Activated naive CD4-positive, alpha-beta T cell treated with anti-CD3 and anti-CD28 coated beads for 36 hours (primary cell): ENCODE results near the gene RAC3. TPM values are rescaled to one million over a fixed set of nuclear protein-coding genes. Genes with fewer than 3 reads are reported as not detected.

Experiments used
- CTCF ChIA-PET: fragments of 350-600 bp; sonication (Branson Sonifier 250); formaldehyde crosslinking; loops from one replicate; lab custom pipeline; 2021; ENCODE audit warnings: antibody characterized with exemption; lab: Charles Lee
- DNase-seq: peaks from one replicate; pipeline ENCODE4 v3.0.0-alpha.2; 2020
- H3K27ac Mint-ChIP-seq: one replicate; pipeline ENCODE4 v1.8.0; 2021; ENCODE audit warnings: mild to moderate bottlenecking, mixed read lengths
- H3K27me3 Mint-ChIP-seq: one replicate; pipeline ENCODE4 v1.8.0; 2021; ENCODE audit warnings: low read depth, mixed read lengths
- H3K36me3 Mint-ChIP-seq: one replicate; pipeline ENCODE4 v1.8.0; 2021; ENCODE audit warnings: low read depth, mixed read lengths
- H3K4me1 Mint-ChIP-seq: one replicate; pipeline ENCODE4 v1.8.0; 2021; ENCODE audit warnings: low read depth, mixed read lengths
- H3K4me3 Mint-ChIP-seq: one replicate; pipeline ENCODE4 v1.8.0; 2021; ENCODE audit warnings: mild to moderate bottlenecking, moderate library complexity, mixed read lengths
- H3K9me3 Mint-ChIP-seq: one replicate; pipeline ENCODE4 v1.8.0; 2021; ENCODE audit warnings: mixed read lengths
- intact Hi-C: fragments of 100-400 bp; cut with micrococcal nuclease; formaldehyde crosslinking; loops from one replicate; pipeline ENCODE4 v1.15.1; 2023
- total RNA-seq, 2 experiments: library from RNA; stranded (reverse); gene quantifications; one replicate each; pipeline ENCODE4 v1.2.3, GENCODE V29; 2021

RAC3 gene
- total RNA-seq, 2 experiments from 2014 or later: 4.5 to 4.8 TPM

DNA sequence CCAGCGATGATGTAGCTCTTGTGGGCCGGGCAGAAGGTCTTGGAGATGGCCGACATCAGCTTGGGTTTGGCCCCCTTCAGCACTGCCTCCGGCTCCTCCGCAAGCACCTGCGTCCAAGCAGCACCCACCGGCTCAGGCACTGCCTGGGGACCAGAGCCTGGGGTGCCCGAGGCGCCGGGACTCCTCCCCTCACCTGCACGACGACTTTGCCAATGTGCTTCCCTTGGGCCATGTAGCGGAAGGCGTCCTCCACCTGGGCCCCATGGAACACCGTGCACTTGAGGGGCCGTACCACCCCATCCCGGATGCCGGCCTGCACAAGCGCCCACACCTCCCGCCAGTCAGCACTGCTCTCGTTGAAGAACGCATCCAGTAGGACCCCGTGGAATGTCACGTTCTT lies 51.5 kb downstream of the RAC3 start:
- no peak overlapping the region for H3K4me3 Mint-ChIP-seq
- DNase-seq: no peak
- H3K36me3 Mint-ChIP-seq: peaks cover 35% of the 10 kb centered on the region
- H3K27me3 Mint-ChIP-seq: no peaks in the 10 kb centered on the region
- intact Hi-C loops: no loop called here
- H3K9me3 Mint-ChIP-seq: no peaks in the 10 kb centered on the region
- H3K4me1 Mint-ChIP-seq: no peaks in the 10 kb centered on the region
- H3K27ac Mint-ChIP-seq: no peak overlapping the region
- CTCF ChIA-PET: no interaction called here

Other genes with a start within 250 kb of the RAC3 start
- not detected for gene GCGR, start 227.5 kb upstream of the RAC3 start, total RNA-seq
- gene MCRIP1, start 198.4 kb upstream of the RAC3 start, total RNA-seq: 10 to 100 TPM; 53.7 to 55.6 TPM
- not detected for gene PPP1R27, start 196.6 kb upstream of the RAC3 start, total RNA-seq
- gene P4HB, start 171.1 kb upstream of the RAC3 start, total RNA-seq: 100 to 1,000 TPM; 273 to 276 TPM
- 100 to 1,000 TPM; 355 to 389 TPM for gene ARHGDIA, start 160.3 kb upstream of the RAC3 start, total RNA-seq
- 100 to 1,000 TPM; 213 to 217 TPM for gene ALYREF, start 140.1 kb upstream of the RAC3 start, total RNA-seq
- gene ANAPC11, start 140.0 kb upstream of the RAC3 start, total RNA-seq: 100 to 1,000 TPM; 171 to 182 TPM
- gene NPB, start 129.4 kb upstream of the RAC3 start, total RNA-seq: under 1 TPM; 0.12 to 0.19 TPM
- gene PCYT2, start 120.3 kb upstream of the RAC3 start, total RNA-seq: 10 to 100 TPM; 15.9 to 16.6 TPM
- gene SIRT7, start 113.5 kb upstream of the RAC3 start, total RNA-seq: 10 to 100 TPM; 18.8 to 22.1 TPM
- gene MAFG, start 103.9 kb upstream of the RAC3 start, total RNA-seq: 10 to 100 TPM; 13.5 to 14.8 TPM
- gene PYCR1, start 94.4 kb upstream of the RAC3 start, total RNA-seq: 100 to 1,000 TPM; 121 to 130 TPM
- gene MYADML2, start 84.4 kb upstream of the RAC3 start, total RNA-seq: not detected
- gene NOTUM, start 70.5 kb upstream of the RAC3 start, total RNA-seq: under 1 TPM; 0.35 to 0.38 TPM
- 10 to 100 TPM; 33.6 to 34.8 TPM for gene ASPSCR1, start 54.0 kb upstream of the RAC3 start, total RNA-seq
- 10 to 100 TPM; 55.8 to 57.8 TPM for gene CENPX, start 8.8 kb upstream of the RAC3 start, total RNA-seq
- gene LRRC45, start 8.4 kb upstream of the RAC3 start, total RNA-seq: 10 to 100 TPM; 12.0 to 12.5 TPM
- gene DCXR, start 6.0 kb downstream of the RAC3 start, total RNA-seq: 100 to 1,000 TPM; 139 to 146 TPM
- gene RFNG, start 20.1 kb downstream of the RAC3 start, total RNA-seq: 10 to 100 TPM; 17.6 to 18.0 TPM
- 10 to 100 TPM; 91.0 to 91.3 TPM for gene GPS1, start 20.2 kb downstream of the RAC3 start, total RNA-seq
- 100 to 1,000 TPM; 132 to 133 TPM for gene DUS1L, start 34.1 kb downstream of the RAC3 start, total RNA-seq
- 100 to 1,000 TPM; 183 to 195 TPM for gene FASN, start 66.6 kb downstream of the RAC3 start, total RNA-seq
- 10 to 100 TPM; 40.7 to 43.9 TPM for gene CCDC57, start 181.2 kb downstream of the RAC3 start, total RNA-seq
- gene SLC16A3, start 197.4 kb downstream of the RAC3 start, total RNA-seq: 10 to 100 TPM; 15.2 to 18.3 TPM
- 100 to 1,000 TPM in 1 of 2 experiments, 10 to 100 TPM in 1; 99.8 to 100 TPM for gene CSNK1D, start 242.0 kb downstream of the RAC3 start, total RNA-seq